HG02588 (cell line): ENCODE data around the gene KRTAP5-11.
"Not testable (repeated sequence)": the region's sequence is repeated elsewhere in the genome, so short reads cannot be mapped to it uniquely, and the experiment has no call there.

Experiments
- ATAC-seq: cut with Tn5 transposase; IDR thresholded peaks from one replicate; pipeline ENCODE4 v1.9.1; 2021; ENCODE audit warnings: mild to moderate bottlenecking, moderate library complexity; ENCODE audit not compliant: unreplicated experiment

KRTAP5-11 gene

DNA sequence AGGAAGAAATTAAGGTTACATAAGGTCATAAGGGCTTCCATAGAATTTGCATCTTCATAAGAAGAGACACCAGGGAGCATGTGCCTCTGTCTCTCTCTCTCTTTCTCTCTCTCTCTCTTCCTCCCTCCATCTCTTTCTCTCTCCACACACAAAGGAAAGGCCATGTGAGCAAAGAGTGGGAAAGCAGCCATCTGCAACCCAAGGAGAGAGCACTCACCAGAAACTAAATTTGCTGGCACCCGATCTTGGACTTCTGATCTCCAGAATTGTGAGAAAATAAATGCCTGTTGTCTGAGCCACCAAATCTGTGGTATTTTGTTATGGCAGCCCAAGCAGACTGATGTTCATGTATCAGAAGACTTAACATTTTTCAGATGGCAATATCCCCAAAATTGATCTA is 23.7 kb downstream of the KRTAP5-11 start:
- ATAC-seq = no peak

DNA sequence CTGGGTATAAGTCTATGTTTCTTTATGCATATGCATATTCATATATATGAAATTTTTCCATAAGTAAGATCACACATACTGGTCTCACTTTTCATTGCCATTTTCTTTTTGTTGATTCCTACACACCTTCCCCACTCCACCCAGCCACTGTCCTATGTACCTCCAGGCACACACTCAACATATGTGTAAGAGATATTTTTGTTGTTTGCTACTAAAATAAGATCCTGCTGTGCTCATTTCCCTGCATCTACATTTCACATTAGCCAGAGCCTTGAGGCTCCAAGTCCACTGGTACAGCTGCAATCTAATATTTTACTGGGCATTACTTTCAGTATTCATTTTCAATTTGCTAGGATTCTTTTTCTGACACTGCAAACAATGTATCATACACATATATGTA is 25.4 kb downstream of the KRTAP5-11 start:
- ATAC-seq = no peak

DNA sequence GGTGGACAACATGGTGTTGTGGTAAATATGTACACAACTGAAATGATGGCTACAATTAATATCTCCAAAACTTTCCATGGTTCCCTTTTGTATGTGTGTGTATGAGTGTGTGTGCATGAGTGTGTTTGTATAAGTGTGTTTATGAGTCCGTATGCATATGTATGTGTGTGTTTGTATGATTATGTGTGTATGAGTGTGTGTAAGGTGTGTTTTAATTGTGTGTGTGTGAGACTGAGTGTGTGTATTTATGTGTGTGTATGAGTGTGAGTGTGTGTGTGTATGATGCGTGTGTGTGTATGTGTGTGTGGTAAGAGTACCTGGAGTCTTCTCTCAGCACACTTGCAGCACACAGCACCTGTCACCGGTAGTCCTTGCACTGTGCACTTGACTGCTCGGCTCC is 26.7 kb downstream of the KRTAP5-11 start:
- no peak for ATAC-seq

DNA sequence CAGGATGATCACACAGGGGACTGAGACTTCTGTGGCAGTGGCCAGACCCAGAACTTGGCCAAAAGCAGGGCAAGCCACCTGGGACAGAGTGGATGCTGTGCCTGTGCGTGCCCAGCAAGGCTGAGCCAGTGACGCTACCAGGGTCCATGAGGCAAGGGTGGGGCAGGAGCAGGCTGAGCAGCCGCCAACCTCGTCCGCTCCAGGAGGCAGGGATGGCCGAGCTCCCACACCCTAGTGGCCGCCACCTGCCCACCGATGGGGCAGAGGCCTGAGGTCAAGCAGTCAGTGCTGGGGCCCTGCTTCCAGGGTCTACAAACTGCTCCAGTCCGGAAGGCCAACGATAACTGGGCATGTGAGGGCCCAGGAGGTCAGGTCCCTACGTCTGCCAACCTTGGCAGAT is 27.2 kb downstream of the KRTAP5-11 start:
- ATAC-seq = no peak

DNA sequence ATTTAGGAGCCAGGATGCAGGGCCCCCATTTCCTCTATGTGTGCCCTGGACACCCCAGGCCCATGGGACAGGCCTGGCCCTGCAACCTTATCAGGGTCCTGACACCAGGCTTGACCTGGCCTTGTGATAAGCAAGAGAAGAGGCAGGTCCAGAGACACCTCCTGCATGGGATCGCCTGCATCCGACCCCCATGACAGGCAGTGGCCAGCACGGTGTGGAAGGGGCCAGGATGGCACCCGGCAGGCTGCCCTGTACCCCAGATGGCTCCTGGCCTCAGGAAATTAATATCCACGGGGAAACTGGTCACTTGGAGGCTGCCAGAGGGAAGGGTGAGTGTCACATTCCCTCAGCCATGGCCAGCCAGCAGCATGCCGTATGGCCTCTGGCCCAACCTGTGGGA is 27.7 kb downstream of the KRTAP5-11 start:
- no peak for ATAC-seq

DNA sequence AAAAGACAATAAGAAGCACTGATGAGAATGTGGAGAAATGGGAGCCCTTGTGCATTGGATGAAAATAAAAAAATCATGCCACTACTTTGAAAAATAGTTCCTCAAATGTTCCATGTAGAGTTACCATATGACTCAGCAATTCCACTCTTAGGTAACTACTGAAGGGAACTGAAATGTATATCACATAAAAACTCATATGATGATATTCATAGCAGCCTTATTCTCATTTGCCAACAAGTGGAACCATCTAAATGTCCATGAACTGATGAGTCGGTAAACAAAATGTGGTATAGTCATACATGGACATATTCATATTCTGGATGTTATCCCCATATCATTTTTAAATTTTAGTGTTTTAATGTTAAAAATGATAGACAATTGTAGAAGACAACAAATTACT is 31.0 kb downstream of the KRTAP5-11 start:
- no peak for ATAC-seq

DNA sequence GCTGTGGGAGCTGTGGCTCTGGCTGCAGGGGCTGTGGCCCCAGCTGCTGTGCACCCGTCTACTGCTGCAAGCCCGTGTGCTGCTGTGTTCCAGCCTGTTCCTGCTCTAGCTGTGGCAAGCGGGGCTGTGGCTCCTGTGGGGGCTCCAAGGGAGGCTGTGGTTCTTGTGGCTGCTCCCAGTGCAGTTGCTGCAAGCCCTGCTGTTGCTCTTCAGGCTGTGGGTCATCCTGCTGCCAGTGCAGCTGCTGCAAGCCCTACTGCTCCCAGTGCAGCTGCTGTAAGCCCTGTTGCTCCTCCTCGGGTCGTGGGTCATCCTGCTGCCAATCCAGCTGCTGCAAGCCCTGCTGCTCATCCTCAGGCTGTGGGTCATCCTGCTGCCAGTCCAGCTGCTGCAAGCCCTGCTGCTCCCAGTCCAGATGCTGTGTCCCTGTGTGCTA is 33.9 kb downstream of the KRTAP5-11 start:
- ATAC-seq = no peak

DNA sequence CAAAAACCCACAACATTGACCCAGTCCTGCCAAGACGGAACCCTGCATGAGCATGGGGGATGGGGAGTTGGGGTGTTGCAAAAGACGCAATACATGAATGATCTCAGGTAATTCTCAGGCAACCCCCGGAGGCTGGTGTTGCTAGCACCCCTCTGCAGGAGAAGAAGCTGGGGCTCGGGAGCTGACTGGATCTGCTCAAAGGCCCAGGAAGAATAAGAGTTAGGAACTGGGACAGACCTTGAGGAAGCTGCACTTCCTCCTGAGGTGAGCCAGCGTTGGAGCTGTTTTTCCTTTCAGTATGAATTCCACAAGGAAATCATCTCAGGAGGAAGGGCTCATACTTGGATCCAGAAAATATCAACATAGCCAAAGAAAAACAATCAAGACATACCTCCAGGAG is 34.6 kb downstream of the KRTAP5-11 start, which contains the start of gene KRTAP5-9:
TSS of gene KRTAP5-9 (plus strand) at position 301 of the 400 bp plus-strand sequence. CDS start 238 bp downstream, outside the sequence.
- no peak for ATAC-seq

DNA sequence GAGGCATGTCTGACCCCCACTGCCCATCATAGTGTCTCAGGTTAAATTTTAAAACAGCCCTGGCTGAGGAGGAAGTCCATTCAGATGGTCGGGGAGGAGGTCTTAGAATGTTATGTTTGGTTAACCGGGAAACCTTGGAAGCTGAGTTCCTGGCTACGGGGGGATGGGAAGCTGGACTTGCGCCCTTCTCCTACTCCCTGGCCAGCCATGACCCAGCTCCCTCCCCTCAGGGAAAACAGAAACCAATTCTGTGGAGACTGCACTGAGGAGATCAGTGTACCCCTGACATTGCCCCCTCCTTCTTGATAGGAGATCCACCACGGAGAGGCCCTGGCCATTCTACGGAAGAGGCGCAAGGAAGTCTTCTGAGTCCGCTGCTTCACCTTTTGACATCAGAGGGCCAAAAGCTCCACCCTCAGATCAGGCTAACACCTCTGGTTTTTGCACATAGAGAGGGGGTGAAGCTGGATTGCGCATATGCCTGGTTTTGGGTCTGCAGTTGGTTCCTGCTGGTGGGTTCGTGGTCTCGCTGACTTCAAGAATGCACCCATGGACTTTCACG is 37.2 kb downstream of the KRTAP5-11 start:
- no peak for ATAC-seq

DNA sequence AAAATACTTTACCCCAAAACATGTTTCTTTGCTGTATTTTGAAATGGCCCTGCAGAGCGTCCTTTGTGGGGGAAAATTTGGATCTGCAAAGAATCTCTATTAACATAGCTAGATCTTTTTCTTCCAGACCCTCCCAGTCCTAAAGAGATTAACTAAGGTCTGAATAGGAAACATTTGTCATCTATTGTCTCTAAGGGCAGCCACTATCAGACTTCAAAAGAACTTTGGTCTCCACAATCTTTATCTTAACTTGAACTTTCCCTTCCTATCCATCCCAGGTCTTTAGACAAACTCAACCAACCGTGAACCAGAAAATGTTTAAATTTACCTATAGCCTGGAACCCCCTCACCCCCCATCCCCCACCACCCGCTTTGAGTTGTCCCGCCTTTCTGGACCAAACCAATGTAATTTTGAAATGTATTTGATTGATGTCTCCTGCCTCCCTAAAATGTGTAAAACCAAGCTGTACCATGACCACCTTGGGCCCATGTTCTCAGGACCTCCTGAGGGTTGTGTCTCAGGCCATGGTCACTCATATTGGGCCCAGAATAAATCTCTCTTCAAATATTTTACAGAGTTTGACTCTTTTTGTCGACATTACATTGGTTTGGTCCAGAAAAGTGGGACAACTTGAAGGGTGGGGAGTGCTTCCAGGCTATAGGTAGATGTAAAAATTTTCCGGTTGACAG is 38.0 kb downstream of the KRTAP5-11 start:
- ATAC-seq = no peak

DNA sequence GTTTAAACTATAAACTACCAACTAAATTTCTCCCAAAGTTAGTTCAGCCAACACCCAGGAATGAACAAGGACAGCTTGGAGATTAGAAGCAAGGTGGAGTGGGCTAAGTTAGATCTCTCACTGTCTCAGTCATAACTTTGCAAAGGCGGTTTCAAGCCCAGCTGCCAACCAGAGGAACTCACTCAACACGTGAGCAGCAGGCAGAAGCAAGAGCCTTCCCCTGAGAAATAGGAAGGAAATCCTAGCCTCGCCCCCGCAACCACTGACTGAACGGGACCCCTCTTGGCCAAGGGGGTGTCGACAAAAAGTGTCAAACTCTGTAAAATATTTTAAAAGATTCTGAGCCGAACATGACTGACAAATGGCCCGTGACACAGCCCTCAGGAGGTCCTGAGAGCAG is 38.8 kb downstream of the KRTAP5-11 start:
- no peak for ATAC-seq

DNA sequence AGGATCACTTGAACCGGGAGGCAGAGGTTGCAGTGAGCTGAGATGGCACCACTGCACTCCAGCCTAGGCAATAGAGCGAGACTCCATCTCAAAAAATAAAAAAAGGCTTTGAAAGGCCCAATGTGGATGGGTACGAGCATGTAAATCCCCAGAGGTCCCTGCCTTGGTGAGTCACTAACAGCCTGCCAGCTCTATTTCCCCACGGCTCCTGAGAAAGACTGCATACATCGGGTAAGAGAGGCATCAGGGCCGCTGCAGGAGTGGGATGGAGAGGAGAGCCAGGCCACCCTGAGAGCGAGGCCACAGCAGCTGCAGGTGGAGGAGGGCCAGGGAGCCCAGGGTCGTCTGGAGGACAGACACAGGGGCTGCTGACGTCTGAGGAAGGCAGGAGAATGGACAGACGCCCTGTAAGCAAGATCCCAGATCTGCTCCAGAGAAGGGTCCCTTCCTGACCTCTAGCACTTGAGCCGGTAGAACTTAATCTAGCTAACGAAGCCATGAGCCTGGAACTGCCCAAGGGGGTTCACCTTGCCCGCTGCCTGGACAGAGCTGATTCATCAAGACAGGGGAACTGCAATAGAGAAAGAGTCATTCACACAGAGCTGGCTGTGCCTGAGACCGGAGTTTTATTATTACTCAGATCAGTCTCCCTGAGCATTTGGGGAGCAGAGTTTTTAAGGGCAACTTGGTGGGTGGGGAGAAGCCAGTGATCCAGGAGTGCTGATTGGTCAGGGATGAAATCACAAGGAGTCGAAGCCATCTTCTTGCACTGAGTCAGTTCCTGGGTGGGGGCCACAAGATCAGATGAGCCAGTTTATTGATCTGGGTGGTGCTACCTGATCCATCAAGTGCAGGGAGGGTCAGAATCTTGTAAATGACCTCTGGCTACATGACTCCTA is 39.5 kb downstream of the KRTAP5-11 start:
- no peak for ATAC-seq

DNA sequence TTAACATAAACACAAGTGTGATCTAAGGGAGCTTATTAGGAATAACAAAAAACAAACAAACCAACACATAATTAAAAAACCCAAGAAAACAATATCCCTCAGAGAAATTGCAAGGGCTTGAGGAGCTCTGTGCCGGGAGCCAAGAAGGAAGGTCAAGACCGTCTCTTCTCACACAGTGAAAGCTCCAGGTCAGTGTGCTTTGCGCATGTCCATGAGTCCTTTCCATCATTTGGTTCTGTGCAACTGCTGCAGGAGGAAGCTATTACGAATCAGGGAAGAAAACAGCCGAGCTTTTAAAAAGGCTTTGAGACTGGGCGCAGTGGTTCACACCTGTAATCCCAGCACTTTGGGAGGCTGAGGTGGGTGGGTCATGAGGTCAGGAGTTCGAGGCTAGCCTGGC is 40.3 kb downstream of the KRTAP5-11 start:
- no peak for ATAC-seq

DNA sequence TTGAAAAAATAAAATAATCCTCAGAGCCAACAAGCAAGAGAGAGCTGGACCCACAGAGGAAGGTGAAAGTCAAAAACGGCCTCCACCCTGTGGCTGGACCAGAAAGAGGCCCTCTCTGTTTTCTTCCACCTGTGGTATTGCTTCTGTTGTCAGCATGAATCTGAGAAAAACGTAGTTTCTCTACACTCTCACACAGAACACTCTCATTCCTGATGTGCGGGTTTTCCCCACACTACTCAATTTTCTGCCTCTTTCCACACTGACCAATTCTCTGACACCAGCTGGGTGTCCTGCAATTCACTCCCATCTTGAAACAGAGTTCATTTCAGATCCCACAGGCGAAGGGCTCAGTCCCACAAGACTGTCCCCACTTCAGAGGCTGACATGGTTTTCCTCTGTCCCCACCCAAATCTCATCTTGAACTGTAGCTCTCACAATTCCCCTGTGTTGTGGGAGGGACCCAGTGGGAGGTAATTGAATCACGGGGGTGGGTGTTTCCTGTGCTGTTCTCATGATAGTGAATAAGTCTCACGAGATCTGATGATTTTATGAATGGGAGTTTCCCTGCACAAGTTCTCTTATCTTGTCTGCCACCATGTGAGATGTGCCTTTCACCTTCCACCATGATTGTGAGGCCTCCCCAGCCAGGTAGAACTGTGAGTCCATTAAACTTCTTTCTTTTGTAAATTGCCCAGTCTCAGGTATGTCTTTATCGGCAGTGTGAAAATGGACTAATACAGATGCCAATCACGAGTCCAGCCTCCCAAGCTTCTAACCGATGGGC is 42.0 kb downstream of the KRTAP5-11 start:
- not testable (repeated sequence) for ATAC-seq

DNA sequence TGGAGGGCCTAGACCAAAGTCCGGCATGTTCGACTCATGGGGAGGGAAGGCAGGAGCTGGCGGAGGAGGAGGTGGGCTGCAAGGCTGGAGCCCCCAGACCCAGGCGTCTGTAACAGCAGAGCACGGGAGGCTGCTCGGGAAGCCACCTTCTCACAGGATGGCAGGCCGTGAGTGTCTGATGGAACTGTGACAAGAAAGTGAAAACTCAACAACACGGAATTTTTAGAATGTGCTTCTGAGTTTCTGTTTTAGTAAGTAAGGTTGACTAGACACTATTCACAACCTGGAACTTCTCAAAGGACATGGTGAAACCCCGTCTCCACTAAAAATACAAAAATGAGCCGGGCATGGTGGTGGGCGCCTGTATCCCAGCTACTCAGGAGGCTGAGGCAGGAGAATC is 42.7 kb downstream of the KRTAP5-11 start:
- ATAC-seq = not testable (repeated sequence)

DNA sequence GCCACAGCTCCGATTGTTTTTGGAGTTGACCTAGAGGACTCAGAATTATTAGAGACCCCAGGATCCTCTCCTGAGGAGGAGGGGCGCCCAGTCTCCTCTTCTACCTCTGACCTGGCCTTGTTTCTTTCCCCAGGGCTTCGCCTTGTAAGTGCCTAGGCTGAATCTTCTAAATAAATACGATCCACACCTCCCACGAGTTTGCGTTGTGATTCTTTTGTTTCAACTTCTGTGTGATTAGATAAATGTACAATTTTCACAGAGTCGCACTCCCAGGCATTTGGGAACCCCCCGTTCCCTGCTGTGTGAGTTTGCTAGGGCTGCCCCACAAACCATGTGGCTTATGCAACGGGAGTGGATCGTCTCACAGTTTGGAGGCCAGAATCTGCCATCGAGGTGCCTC is 43.7 kb downstream of the KRTAP5-11 start:
- ATAC-seq = no peak

DNA sequence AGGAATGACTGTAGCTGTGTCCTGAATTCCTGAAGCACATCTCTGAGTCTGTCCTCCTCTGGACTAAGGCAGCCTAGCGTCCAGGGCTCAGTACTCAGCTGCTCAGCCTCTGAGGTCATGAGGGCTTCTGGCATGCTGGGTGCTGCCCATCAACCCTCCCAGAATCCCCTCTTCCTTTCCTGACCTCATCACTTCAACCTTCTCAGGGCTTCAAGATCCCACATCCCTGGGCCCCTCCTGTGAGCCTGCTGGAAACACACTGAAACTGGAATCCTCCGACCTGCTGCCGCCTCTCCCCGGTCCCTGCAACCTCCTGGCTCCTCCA is 44.0 kb downstream of the KRTAP5-11 start:
- no peak for ATAC-seq

DNA sequence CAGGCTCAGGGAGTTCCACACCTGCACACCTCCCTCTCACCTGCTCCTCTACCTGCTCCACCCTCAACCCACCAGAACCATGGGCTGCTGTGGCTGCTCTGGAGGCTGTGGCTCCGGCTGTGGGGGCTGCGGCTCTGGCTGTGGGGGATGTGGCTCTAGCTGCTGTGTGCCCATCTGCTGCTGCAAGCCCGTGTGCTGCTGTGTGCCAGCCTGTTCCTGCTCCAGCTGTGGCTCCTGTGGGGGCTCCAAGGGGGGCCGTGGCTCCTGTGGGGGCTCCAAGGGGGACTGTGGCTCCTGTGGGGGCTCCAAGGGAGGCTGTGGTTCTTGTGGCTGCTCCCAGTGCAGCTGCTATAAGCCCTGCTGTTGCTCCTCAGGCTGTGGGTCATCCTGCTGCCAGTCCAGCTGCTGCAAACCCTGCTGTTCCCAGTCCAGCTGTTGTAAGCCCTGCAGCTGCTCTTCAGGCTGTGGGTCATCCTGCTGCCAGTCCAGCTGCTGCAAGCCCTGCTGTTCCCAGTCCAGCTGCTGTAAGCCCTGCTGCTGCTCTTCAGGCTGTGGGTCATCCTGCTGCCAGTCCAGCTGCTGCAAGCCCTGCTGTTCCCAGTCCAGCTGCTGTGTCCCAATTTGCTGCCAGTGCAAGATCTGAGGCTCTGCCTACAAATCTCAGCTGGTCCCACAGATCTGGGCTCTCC is 44.6 kb downstream of the KRTAP5-11 start, which contains the start of gene KRTAP5-8:
TSS of gene KRTAP5-8 (plus strand) at position 49 of the 689 bp plus-strand sequence. CDS start at position 80, 31 bp downstream.
- ATAC-seq = not testable (repeated sequence)

DNA sequence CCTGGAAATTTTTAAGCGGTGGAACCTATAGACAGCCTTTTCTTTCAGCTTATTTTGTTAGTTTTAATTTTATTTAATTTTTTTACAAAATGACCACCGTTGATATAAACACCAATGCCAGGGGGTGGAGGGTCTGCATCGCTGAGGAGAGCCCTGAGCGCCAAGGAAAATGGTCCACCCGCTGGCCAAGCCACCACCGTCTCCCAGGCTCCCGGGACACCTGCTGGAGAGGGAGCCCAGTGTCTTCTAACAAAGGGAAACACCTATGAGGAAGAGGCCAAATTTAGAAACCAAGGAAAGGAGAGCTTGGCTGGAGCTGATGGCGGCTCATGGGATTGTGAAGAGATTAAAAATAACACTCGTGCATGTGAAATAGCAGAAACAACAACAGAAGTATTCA is 45.1 kb downstream of the KRTAP5-11 start:
- no peak for ATAC-seq

DNA sequence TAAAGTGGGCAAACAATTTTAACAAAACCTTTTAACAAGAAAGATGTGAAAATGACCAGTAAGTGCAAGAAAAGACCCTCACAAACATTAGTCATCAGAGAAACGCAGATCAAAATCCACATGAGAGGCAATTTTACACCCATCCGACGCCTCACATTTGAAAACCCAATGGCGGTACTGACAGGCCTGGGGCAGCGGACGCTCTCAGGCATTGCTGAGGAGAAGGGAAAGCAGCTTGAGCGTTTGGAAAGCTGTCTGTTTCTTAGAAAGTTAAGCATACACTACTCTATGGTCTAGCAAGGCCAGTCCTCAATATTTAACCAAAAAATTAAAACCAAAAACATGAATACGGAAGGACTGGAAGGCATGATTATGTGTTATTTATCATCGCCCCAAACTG is 46.9 kb downstream of the KRTAP5-11 start:
- ATAC-seq = no peak
